HepG2 (cell line): ENCODE results near the gene TOB1.

Experiments
- E2F5 ChIP-seq: sonication (generic); formaldehyde crosslinking; conservative IDR thresholded peaks from 2 replicates; pipeline ENCODE4 v1.4.0; 2020; ENCODE audit warnings: missing genetic modification reagents
- GABPA ChIP-seq, 2 experiments: IDR thresholded peaks; 2 replicates each; pipeline ENCODE4 v1.6.1; 2011 to 2016; ENCODE audit warnings: low read depth in 2 of 2, low read length in 1 of 2, missing biosample characterization in 1 of 2, missing genetic modification characterization in 1 of 2
- MED1 ChIP-seq: sonication (generic); formaldehyde crosslinking; IDR thresholded peaks from 2 replicates; pipeline ENCODE4 v1.4.0; 2020; ENCODE audit warnings: missing genetic modification reagents
- REPIN1 ChIP-seq: sonication (generic); formaldehyde crosslinking; IDR thresholded peaks from 2 replicates; pipeline ENCODE4 v1.8.0; 2022; ENCODE audit warnings: missing genetic modification reagents, low read depth, mild to moderate bottlenecking, borderline replicate concordance
- REST ChIP-seq, 2 experiments: IDR thresholded peaks; 2 replicates each; pipeline ENCODE4 v1.6.1; 2011 to 2012; ENCODE audit warnings: low read length in 2 of 2, borderline replicate concordance in 1 of 2, low read depth in 1 of 2, mild to moderate bottlenecking in 1 of 2, moderate library complexity in 1 of 2
- ZFP37 ChIP-seq: sonication (generic); formaldehyde crosslinking; IDR thresholded peaks from 2 replicates; pipeline ENCODE4 v1.4.0; 2020; ENCODE audit warnings: missing genetic modification reagents, borderline replicate concordance
- ZNF292 ChIP-seq: sonication (generic); formaldehyde crosslinking; IDR thresholded peaks from 2 replicates; pipeline ENCODE4 v1.8.1; 2022; ENCODE audit warnings: mild to moderate bottlenecking, low read depth, missing genetic modification reagents, borderline replicate concordance

- TF ChIP-seq E2F5 (0 out of 2 replicates have a peak, but pooled peaks have one; percentile 48), ZFP37 (CRISPR knock-in tag) (0 out of 2 replicates have a peak, but pooled peaks have one; percentile 59), GABPA (IDR thresholded peaks at IDR 0.05; ENCODE audit: low read depth, low read length) (no peak), GABPA (CRISPR knock-in tag; IDR thresholded peaks at IDR 0.05; ENCODE audit: low read depth) (no peak), ZNF292 (CRISPR knock-in tag) (peak; percentile 66), REPIN1 (CRISPR knock-in tag) (0 out of 2 replicates have a peak, but pooled peaks have one; percentile 70), REST (IDR thresholded peaks at IDR 0.05; ENCODE audit: borderline replicate concordance in 1 of 2, low read depth in 1 of 2, low read length in 2 of 2) (0 out of 4 replicates have a peak, but pooled peaks of 1 of the 2 experiments have one; percentile 24), MED1 (CRISPR knock-in tag) (no peak; the same call in none of the 2 replicates)
These were observed 38.6 kb upstream of the TOB1 start for GRCh38 chr17:50904518-50905459.
